ENCODE data around the gene LGR4.
"Not testable (repeated sequence)": the region's sequence is repeated elsewhere in the genome, so short reads cannot be mapped to it uniquely, and the experiment has no call there.

Gene LGR4

DNA sequence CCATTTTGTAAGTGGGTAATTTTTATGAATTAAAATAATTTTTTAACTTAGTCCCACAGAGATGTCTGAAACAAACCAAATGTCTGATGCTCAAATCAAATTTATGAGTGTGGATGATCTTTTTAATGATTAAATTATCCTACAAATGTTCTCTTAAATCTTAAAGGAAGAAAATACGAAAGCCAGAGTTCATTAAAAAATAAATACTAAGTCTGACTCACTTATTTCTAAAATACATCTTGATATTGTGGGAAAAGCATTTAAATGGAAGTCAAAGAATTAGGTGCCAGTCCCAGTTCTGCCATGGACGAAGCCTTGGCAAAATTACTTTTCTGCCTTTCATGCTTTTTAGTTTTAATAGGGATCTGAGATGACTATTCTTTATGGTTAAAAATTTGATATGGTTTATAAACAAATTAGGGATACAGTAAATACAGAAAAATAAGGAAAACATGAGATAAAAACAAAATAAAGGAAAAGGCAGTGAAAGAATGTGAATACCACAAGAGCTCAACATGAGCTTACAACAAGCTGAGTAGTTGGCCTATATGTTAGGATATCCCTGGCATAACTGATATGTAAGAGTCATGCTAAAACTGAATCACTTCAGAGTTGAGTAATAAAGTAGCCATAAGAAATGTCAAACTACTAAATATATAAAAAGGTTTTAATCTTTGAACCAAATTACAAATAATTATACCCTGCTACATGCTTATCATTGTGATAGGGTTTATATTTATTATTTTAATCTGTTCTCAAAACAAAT lies 118.8 kb downstream of the LGR4 start:
- H3K4me3 Mint-ChIP-seq: no peak overlapping the region
- peaks cover 5% of the 10 kb centered on the region for H3K4me1 Mint-ChIP-seq
- H3K36me3 Mint-ChIP-seq: no peaks in the 10 kb centered on the region
- no peak overlapping the region for H3K27ac Mint-ChIP-seq
- ATAC-seq (peak; percentile 68), DNase-seq (ENCODE audit: low spot score in 2 of 2) (no peak)
- H3K9me3 Mint-ChIP-seq: no peaks in the 10 kb centered on the region

DNA sequence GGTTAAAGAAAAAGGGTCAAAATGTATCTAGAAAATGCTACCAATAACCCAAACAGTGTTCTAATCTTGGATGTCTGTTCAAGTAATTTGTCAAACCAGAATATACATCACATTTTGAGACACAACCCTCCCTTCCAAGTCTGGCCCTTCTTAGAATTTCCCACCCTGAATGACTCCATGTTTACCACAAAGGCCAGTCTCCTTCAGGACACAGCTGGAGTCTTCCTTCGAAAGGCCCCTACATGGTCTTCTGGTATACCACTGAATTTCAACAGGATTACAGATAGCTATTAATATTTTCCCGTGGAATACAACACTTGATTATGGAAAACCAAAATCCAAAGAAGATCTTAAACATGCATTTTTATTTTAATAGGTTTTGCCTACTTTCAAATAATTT lies 119.8 kb downstream of the LGR4 start:
- Mint-ChIP-seq H3K9me3 (no peaks in the 10 kb centered on the region), H3K27ac (no peak overlapping the region), H3K36me3 (no peaks in the 10 kb centered on the region), H3K4me1 (no peaks in the 10 kb centered on the region), H3K4me3 (no peak overlapping the region)
- no peak for DNase-seq (ENCODE audit: low spot score in 2 of 2)
- no peak for ATAC-seq

GRCh38 chr11:27350511-27350910 lies 122.1 kb downstream of the LGR4 start:
- Mint-ChIP-seq H3K9me3 (no peaks in the 10 kb centered on the region), H3K4me3 (no peak overlapping the region), H3K36me3 (no peaks in the 10 kb centered on the region), H3K27ac (no peak overlapping the region), H3K4me1 (no peaks in the 10 kb centered on the region)
- DNase-seq (ENCODE audit: low spot score in 2 of 2) (no peak), ATAC-seq (no peak)

DNA sequence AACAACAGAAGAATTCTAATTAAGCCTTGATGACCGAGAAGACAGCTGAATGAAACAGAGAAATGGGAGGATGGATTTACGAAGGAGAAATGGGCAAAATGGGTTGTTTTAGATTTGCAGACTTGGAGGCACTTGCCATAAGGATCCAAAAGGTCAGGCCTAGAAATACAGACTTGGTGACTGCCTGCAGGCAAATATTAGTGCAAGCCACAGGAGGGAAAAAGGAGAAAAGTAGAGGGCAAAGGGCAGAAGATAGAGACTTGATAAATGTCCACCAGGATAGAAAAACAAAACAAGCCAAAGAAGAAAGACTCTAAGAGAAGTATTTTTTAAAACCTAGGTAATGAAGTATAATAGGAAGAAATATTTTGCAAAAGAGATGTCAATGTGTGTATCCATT lies 122.7 kb downstream of the LGR4 start:
- no peak overlapping the region for H3K27ac Mint-ChIP-seq
- H3K9me3 Mint-ChIP-seq: no peaks in the 10 kb centered on the region
- no peak overlapping the region for H3K4me3 Mint-ChIP-seq
- no peaks in the 10 kb centered on the region for H3K36me3 Mint-ChIP-seq
- no peaks in the 10 kb centered on the region for H3K4me1 Mint-ChIP-seq
- ATAC-seq: no peak
- no peak for DNase-seq (ENCODE audit: low spot score in 2 of 2)

- Mint-ChIP-seq H3K4me3 (no peak overlapping the region), H3K27ac (no peak overlapping the region), H3K9me3 (no peaks in the 10 kb centered on the region), H3K4me1 (no peaks in the 10 kb centered on the region), H3K36me3 (no peaks in the 10 kb centered on the region)
- ATAC-seq: no peak
- DNase-seq (ENCODE audit: low spot score in 2 of 2): no peak
Measured at GRCh38 chr11:27348340-27348873, 124.2 kb downstream of the LGR4 start.

GRCh38 chr11:27347359-27348339 lies 124.9 kb downstream of the LGR4 start:
- Mint-ChIP-seq H3K4me1 (no peaks in the 10 kb centered on the region), H3K27ac (no peak overlapping the region), H3K9me3 (no peaks in the 10 kb centered on the region), H3K36me3 (no peaks in the 10 kb centered on the region), H3K4me3 (no peak overlapping the region)
- ATAC-seq (no peak), DNase-seq (ENCODE audit: low spot score in 2 of 2) (no peak)

- Mint-ChIP-seq H3K9me3 (no peaks in the 10 kb centered on the region), H3K36me3 (no peaks in the 10 kb centered on the region), H3K27ac (no peak overlapping the region)
Measured at GRCh38 chr11:27339941-27340340, 132.6 kb downstream of the LGR4 start.

GRCh38 chr11:27334764-27335163 lies 137.8 kb downstream of the LGR4 start:
- not testable (repeated sequence) for H3K27ac Mint-ChIP-seq; H3K4me1 Mint-ChIP-seq; ATAC-seq; H3K4me3 Mint-ChIP-seq; DNase-seq (ENCODE audit: low spot score in 2 of 2); H3K9me3 Mint-ChIP-seq; H3K36me3 Mint-ChIP-seq

More at GRCh38 chr11:27339941-27340340, 132.6 kb downstream of the LGR4 start:
- Mint-ChIP-seq H3K4me1 (no peaks in the 10 kb centered on the region), H3K4me3 (no peak overlapping the region)
- DNase-seq (ENCODE audit: low spot score in 2 of 2): no peak
- no peak for ATAC-seq

DNA sequence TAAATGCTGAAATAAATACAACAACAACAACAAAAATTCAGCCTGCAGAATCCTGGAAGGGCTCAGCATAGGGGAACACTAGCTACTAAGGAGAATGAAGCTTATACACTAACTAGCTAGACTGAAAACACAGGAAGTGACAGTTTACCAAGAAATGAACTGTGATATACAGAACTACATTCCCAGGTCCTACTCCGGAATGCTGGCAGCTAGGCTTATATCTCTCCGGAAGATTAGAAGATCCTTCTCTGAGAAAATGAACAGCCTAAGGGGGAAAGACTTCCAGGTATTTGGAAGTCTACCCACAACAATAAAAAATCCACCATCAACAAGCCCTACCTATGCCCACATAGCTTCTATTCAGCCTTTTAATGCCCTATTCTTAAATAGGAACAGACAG lies 140.6 kb downstream of the LGR4 start:
- Mint-ChIP-seq H3K27ac (no peak overlapping the region), H3K4me3 (no peak overlapping the region), H3K4me1 (no peaks in the 10 kb centered on the region), H3K36me3 (no peaks in the 10 kb centered on the region), H3K9me3 (no peaks in the 10 kb centered on the region)
- no peak for ATAC-seq
- DNase-seq (ENCODE audit: low spot score in 2 of 2): no peak

DNA sequence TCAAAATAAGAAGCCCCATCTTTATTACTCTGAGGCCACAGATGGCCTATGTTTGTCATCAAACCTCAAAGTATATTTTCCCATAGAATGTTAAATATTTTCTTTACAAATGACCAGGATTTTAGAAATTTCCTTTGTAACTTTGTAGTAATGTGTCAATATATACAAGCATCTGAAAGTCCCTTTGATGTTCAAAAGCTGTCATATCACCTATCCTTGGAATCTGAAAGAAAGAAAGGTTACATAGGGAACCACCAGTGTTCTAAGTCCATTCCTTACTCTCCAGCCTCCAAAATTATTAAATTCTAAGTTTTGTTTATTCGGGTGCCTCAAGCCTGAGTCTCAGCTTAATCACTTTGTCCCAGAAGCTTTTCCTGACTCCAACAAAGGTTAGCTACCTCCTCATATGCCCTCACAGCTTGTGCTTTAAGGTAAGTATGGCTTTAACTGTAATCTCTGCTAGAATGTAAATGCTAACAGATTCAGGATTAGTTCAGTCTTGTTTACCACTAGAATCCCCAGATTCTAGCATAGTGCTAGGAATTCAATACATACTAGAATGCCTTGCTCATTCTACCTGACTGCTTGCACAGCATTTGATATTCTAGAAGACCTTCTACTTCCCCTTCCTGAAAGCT lies 141.8 kb downstream of the LGR4 start:
- no peaks in the 10 kb centered on the region for H3K9me3 Mint-ChIP-seq
- H3K27ac Mint-ChIP-seq: no peak overlapping the region
- no peaks in the 10 kb centered on the region for H3K36me3 Mint-ChIP-seq
- no peak overlapping the region for H3K4me3 Mint-ChIP-seq
- no peak for ATAC-seq
- H3K4me1 Mint-ChIP-seq: no peaks in the 10 kb centered on the region
- no peak for DNase-seq (ENCODE audit: low spot score in 2 of 2)

DNA sequence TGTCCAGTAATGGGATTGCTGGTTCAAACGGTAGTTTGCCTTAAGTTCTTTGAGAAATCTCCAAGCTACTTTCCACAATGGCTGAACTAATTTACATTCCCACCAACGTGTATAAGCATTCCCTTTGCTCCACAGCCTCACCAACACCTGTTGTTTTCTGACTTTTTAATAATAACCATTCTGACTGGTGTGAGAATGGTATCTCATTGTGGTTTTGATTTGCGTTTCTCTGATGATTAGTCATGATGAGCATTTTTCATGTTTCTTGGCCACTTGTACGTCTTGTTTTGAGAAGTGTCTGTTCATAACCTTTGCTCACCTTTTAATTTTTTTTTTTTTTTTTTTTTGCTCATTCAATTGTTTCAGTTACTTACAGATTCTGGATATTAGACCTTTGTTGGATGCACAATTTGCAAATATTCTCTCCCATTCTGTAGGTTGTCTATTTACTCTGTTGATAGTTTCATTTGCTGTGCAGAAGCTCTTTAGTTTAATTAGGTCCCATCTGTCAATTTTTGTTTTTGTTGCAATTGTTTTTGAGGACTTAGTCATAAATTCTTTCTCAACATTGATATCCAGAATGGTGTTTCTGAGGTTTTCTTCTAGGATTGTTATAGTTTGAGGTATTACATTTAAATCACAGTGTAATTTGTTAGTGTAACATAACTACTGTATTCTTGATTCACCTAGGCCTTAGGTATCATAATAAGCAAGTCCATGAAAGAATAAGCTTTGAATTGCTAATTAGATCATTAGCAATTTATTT lies 142.5 kb downstream of the LGR4 start:
- Mint-ChIP-seq H3K36me3 (no peaks in the 10 kb centered on the region), H3K4me1 (no peaks in the 10 kb centered on the region), H3K4me3 (no peak overlapping the region), H3K27ac (no peak overlapping the region), H3K9me3 (no peaks in the 10 kb centered on the region)
- no peak for DNase-seq (ENCODE audit: low spot score in 2 of 2)
- ATAC-seq: peak; percentile 44

- Mint-ChIP-seq H3K27ac (no peak overlapping the region), H3K4me1 (peaks cover 8% of the 10 kb centered on the region), H3K9me3 (no peaks in the 10 kb centered on the region), H3K4me3 (no peak overlapping the region), H3K36me3 (no peaks in the 10 kb centered on the region)
- DNase-seq (ENCODE audit: low spot score in 2 of 2) (no peak), ATAC-seq (no peak)
Measured at GRCh38 chr11:27328614-27329013, 144.0 kb downstream of the LGR4 start.

- not testable (repeated sequence) for DNase-seq (ENCODE audit: low spot score in 2 of 2); H3K36me3 Mint-ChIP-seq; ATAC-seq; H3K27ac Mint-ChIP-seq; H3K9me3 Mint-ChIP-seq; H3K4me3 Mint-ChIP-seq
- peaks cover 13% of the 10 kb centered on the region for H3K4me1 Mint-ChIP-seq
Measured at GRCh38 chr11:27327064-27327463, 145.5 kb downstream of the LGR4 start.

- ATAC-seq; DNase-seq (ENCODE audit: low spot score in 2 of 2); H3K36me3 Mint-ChIP-seq; H3K27ac Mint-ChIP-seq; H3K9me3 Mint-ChIP-seq; H3K4me3 Mint-ChIP-seq: not testable (repeated sequence)
- peaks cover 31% of the 10 kb centered on the region for H3K4me1 Mint-ChIP-seq
Measured at GRCh38 chr11:27322196-27322595, 150.4 kb downstream of the LGR4 start.

Measured in stimulated activated effector memory CD8-positive, alpha-beta T cell treated with anti-CD3 and anti-CD28 coated beads, Interleukin-12 subunit alpha, Interleukin-12 subunit beta, amount 100 ng/mL, for 72 hours (primary cell).